Measurements from ENCODE around the gene REX1BD. TPM values are rescaled to one million over a fixed set of nuclear protein-coding genes. Genes with fewer than 3 reads are reported as not detected.

Gene REX1BD
- total RNA-seq, 1 donor from 2014 or later = 58.9 TPM

- intact Hi-C loops (cut with DNase I) = no loop called here
Observed at GRCh38 chr19:18636969-18637629, 48.5 kb downstream of the REX1BD start, which contains the start of gene KLHL26. TSS of gene KLHL26 (plus strand) at chr19:18637028. CDS start at chr19:18637055, 27 bp downstream.

DNA sequence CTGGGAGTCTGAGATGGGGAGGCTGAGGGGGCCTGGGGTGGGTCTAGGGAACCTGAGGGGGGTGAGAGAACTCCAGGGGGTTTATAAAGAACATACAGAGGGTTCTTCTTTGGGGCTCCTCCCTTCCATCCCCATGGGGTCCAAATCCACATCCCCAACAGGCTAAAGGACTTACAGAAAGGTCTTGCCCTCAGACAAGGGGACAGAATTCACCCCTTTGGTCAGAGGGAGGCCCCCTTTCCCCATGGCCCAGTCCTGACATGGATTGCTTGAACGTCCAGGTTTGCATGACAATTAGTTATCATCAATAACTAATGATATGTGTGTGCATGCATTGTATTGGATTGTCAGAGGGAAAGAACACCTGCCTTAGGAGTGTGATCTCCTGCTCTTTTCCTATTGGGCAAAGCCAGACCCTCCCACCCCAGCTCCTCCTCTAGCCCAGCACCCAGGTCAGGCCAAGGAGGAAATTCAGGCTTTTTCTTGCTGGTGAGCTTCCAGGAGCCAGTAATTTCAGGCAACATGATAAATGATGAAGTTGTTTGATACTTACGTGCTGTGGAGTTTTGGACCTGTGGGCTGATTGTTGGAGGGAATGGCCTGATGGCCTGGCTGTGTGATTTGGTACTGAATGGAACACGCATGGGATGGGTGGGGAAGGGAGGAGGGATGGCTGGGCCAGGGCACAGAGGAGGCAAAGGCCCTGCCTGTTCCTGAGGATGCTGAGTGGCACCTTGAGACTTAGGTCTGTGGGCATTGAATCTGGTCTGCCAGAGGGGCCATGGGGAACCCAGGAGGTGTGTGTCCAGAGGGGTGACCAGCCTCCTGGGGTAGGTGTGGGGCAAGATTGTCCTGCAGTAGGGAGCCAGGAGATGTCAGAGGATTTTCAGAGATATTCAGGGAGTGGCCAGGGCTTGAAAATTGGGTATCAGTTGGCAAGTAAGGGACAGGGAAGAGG is 49.4 kb downstream of the REX1BD start:
- intact Hi-C loops (cut with DNase I) = no loop called here

More at GRCh38 chr19:18636969-18637629, 48.5 kb downstream of the REX1BD start, which contains the start of gene KLHL26:
- DNase-seq (ENCODE audit: low spot score) = no peak

DNA sequence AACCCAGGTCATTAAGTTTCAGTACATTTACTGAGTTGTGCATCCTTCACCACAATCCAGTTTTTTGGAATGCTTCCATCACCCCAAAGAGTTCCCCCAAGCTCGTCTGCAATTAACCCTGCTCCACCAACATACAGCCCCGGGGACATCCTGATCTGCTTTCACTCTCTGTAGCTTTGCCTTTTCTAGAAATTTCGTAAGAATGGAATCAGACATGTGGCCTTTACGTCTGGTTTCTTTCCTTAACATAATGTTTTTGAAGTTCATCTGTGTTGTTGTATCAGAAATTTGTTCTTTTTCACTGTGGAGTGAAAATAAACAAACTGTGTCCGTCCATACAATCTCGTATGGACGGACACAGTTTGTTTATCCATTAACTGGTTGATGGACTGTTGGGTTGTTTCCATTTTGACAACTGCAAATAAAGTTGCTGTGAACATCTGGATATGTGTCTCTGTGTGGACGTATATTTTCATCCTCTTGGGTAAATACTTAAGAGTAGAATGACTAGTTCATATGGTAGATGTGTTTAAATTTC is 51.2 kb downstream of the REX1BD start:
- intact Hi-C loops (cut with DNase I) = no loop called here
- no peak for DNase-seq (ENCODE audit: low spot score)

More for the DNA sequence above, 49.4 kb downstream of the REX1BD start:
- no peak for DNase-seq (ENCODE audit: low spot score)

Other genes with a start within 250 kb of the REX1BD start
- 45.5 TPM for gene PGPEP1, start 248.2 kb upstream of the REX1BD start, total RNA-seq
- gene GDF15, start 202.6 kb upstream of the REX1BD start, total RNA-seq = 4.3 TPM
- gene LRRC25, start 191.2 kb upstream of the REX1BD start, total RNA-seq = 2.5 TPM
- 47.4 TPM for gene SSBP4, start 169.4 kb upstream of the REX1BD start, total RNA-seq
- gene ISYNA1, start 150.7 kb upstream of the REX1BD start, total RNA-seq = 32.9 TPM
- gene ELL, start 66.7 kb upstream of the REX1BD start, total RNA-seq = 9.9 TPM
- 161 TPM for gene FKBP8, start 45.2 kb upstream of the REX1BD start, total RNA-seq
- gene KXD1, start 30.9 kb upstream of the REX1BD start, total RNA-seq = 59.6 TPM
- gene UBA52, start 16.9 kb upstream of the REX1BD start, total RNA-seq = 573 TPM
- 29.6 TPM for gene CRLF1, start 18.0 kb downstream of the REX1BD start, total RNA-seq
- gene TMEM59L, start 24.1 kb downstream of the REX1BD start, total RNA-seq = 3.0 TPM
- 5.4 TPM for gene KLHL26, start 48.2 kb downstream of the REX1BD start, total RNA-seq
- 8.8 TPM for gene CRTC1, start 94.9 kb downstream of the REX1BD start, total RNA-seq
- 31.8 TPM for gene COMP, start 202.5 kb downstream of the REX1BD start, total RNA-seq
- 40.2 TPM for gene UPF1, start 243.2 kb downstream of the REX1BD start, total RNA-seq

All from cardiac septum (tissue), 1 donor.